Endothelial cell (in vitro differentiated cells): ENCODE data around the gene APBA2. TPM values are rescaled to one million over a fixed set of nuclear protein-coding genes. Genes with fewer than 3 reads are reported as not detected.
A peak's percentile ranks its signal among the peaks of the same experiment; 100 is the strongest.

ENCODE experiments used
- DNase-seq: peaks from one replicate; pipeline ENCODE4 v3.0.0; 2021; ENCODE audit warnings: low spot score
- H3K27ac Mint-ChIP-seq: one replicate; pipeline ENCODE4 v1.8.0; 2021; ENCODE audit warnings: mixed read lengths, inconsistent platforms; ENCODE audit not compliant: unreplicated experiment
- H3K27me3 Mint-ChIP-seq: one replicate; pipeline ENCODE4 v1.8.0; 2021; ENCODE audit warnings: mild to moderate bottlenecking, moderate library complexity, mixed read lengths, inconsistent platforms; ENCODE audit not compliant: unreplicated experiment
- H3K36me3 Mint-ChIP-seq: one replicate; pipeline ENCODE4 v1.8.0; 2021; ENCODE audit warnings: mild to moderate bottlenecking, low read depth, mixed read lengths, inconsistent platforms; ENCODE audit not compliant: unreplicated experiment
- H3K4me1 Mint-ChIP-seq: one replicate; pipeline ENCODE4 v1.8.0; 2021; ENCODE audit warnings: mild to moderate bottlenecking, mixed read lengths, inconsistent platforms; ENCODE audit not compliant: unreplicated experiment
- H3K4me3 Mint-ChIP-seq: one replicate; pipeline ENCODE4 v1.8.0; 2021; ENCODE audit warnings: mild to moderate bottlenecking, mixed read lengths, inconsistent platforms; ENCODE audit not compliant: unreplicated experiment
- H3K9me3 Mint-ChIP-seq: one replicate; pipeline ENCODE4 v1.8.0; 2021; ENCODE audit warnings: mixed read lengths, inconsistent platforms; ENCODE audit not compliant: unreplicated experiment
- CTCF ChIP-seq: fragments of 200-600 bp; sonication (generic); IDR thresholded peaks from one replicate; pipeline ENCODE4 v1.5.0; 2021; ENCODE audit warnings: antibody characterized with exemption; ENCODE audit not compliant: unreplicated experiment
- total RNA-seq: library from RNA; stranded (reverse); fragmentation: NEBNext Ultra II Directional; extraction: Animal tissue kit (Norgen Biotek cat#: 25700); gene quantifications from one replicate; pipeline ENCODE4 v1.2.1, GENCODE V29; 2021; ENCODE audit not compliant: unreplicated experiment

Gene APBA2
- total RNA-seq, 1 donor from 2014 or later: 33.1 TPM

GRCh38 chr15:29133791-29134190 lies 248.0 kb downstream of the APBA2 start:
- DNase-seq: no peak

GRCh38 chr15:29134239-29134638 lies 248.5 kb downstream of the APBA2 start:
- H3K27ac Mint-ChIP-seq: no peak overlapping the region
- no peak for TF ChIP-seq CTCF
- H3K4me1 Mint-ChIP-seq: peaks cover 5% of the 10 kb centered on the region
- H3K4me3 Mint-ChIP-seq: no peak overlapping the region
- H3K9me3 Mint-ChIP-seq: no peaks in the 10 kb centered on the region
- H3K27me3 Mint-ChIP-seq: peaks cover 19% of the 10 kb centered on the region
- peaks cover 9% of the 10 kb centered on the region for H3K36me3 Mint-ChIP-seq
- DNase-seq: no peak

More at GRCh38 chr15:29133791-29134190, 248.0 kb downstream of the APBA2 start:
- Mint-ChIP-seq H3K36me3 (peaks cover 9% of the 10 kb centered on the region), H3K27me3 (peaks cover 19% of the 10 kb centered on the region), H3K4me3 (no peak overlapping the region), H3K9me3 (no peaks in the 10 kb centered on the region), H3K4me1 (peaks cover 4% of the 10 kb centered on the region), H3K27ac (peak overlapping the region; percentile 76)
- no peak for TF ChIP-seq CTCF

GRCh38 chr15:29134641-29135308 lies 249.0 kb downstream of the APBA2 start:
- no peak overlapping the region for H3K4me3 Mint-ChIP-seq
- peaks cover 5% of the 10 kb centered on the region for H3K4me1 Mint-ChIP-seq
- DNase-seq: no peak
- no peak overlapping the region for H3K27ac Mint-ChIP-seq
- peaks cover 19% of the 10 kb centered on the region for H3K27me3 Mint-ChIP-seq
- no peak for TF ChIP-seq CTCF
- H3K9me3 Mint-ChIP-seq: no peaks in the 10 kb centered on the region
- peaks cover 9% of the 10 kb centered on the region for H3K36me3 Mint-ChIP-seq

GRCh38 chr15:29135309-29135657 lies 249.5 kb downstream of the APBA2 start:
- H3K27ac Mint-ChIP-seq: no peak overlapping the region
- H3K9me3 Mint-ChIP-seq: no peaks in the 10 kb centered on the region
- peaks cover 9% of the 10 kb centered on the region for H3K36me3 Mint-ChIP-seq
- DNase-seq: no peak
- H3K4me3 Mint-ChIP-seq: no peak overlapping the region
- no peak for TF ChIP-seq CTCF
- peaks cover 19% of the 10 kb centered on the region for H3K27me3 Mint-ChIP-seq
- peaks cover 9% of the 10 kb centered on the region for H3K4me1 Mint-ChIP-seq

GRCh38 chr15:29135702-29136646 lies 250.2 kb downstream of the APBA2 start:
- no peak for DNase-seq
- Mint-ChIP-seq H3K27me3 (peaks cover 19% of the 10 kb centered on the region), H3K4me1 (peaks cover 14% of the 10 kb centered on the region), H3K36me3 (peaks cover 11% of the 10 kb centered on the region), H3K27ac (no peak overlapping the region), H3K9me3 (no peaks in the 10 kb centered on the region), H3K4me3 (no peak overlapping the region)
- no peak for TF ChIP-seq CTCF
